ENCODE data around the gene NAPG. TPM values are rescaled to one million over a fixed set of nuclear protein-coding genes. Genes with fewer than 3 reads are reported as not detected.
"Not testable (repeated sequence)": the region's sequence is repeated elsewhere in the genome, so short reads cannot be mapped to it uniquely, and the experiment has no call there.

NAPG gene
- total RNA-seq, 4 donors from 2014 or later = 13.8 to 29.6 (median 19.5) TPM

DNA sequence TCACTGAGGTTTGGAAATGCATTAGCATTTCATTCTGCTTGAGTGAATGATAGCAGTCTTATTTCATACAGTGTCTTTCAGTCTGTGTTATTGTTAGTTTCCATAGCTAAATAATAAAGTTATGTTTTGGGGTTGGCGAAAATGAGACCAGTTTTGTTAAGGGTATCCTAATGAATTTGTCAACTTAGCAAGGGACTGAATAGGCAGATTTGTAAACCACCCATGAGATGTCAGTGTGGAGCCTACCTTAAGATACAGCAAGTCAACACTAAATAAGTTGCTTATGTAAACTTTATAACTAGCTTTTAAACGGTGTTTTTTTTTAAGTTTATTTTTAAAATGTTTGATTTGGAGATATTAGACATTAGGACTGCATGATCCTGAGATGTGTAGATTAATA, 11.9 kb downstream of the NAPG start:
- Histone ChIP-seq H3K36me3 (peaks cover 6 to 42% of the 10 kb centered on the region in 2 donors), H3K4me1 (no peaks in the 10 kb centered on the region), H3K27me3 (no peaks in the 10 kb centered on the region), H3K27ac (no peak overlapping the region), H3K4me3 (no peak overlapping the region), H3K9me3 (no peaks in the 10 kb centered on the region)
- in situ Hi-C loops (cut with MboI; ENCODE audit: low sequenced_read_pairs in 4 of 4) = loop anchor here in 1 of 4 donors (25.0 kb wide), 1 partner anchor 725 kb away; no protein-coding TSS in a partner anchor
- ATAC-seq = no peak
- DNase-seq = no peak
- no peak for TF ChIP-seq POLR2A (IDR thresholded peaks at IDR 0.05)
- intact Hi-C loops (cut with DNase I; ENCODE audit: low total_unique reads) = loop anchor here (10.0 kb wide), 1 partner anchor 1317 kb away; the partner anchor contains the start of gene CHMP1B

DNA sequence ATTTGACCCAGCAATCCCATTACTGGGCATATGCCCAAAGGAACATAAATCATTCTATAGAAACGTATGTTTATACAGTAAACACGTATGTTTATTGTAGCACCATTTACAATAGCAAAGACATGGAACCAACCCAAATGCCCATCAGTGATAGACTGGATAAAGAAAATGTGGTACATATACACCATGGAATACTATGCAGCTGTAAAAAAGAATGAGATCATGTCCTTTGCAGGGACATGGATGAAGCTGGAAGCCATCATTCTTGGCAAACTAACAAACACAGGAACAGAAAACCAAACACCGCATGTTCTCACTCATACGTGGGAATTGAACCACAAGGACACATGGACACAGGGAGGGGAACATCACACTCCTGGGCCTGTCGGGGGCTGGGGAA, 13.3 kb downstream of the NAPG start:
- not testable (repeated sequence) for H3K4me1 ChIP-seq, H3K9me3 ChIP-seq, ATAC-seq, H3K27ac ChIP-seq, H3K27me3 ChIP-seq, DNase-seq, H3K4me3 ChIP-seq
- intact Hi-C loops (cut with DNase I; ENCODE audit: low total_unique reads) = loop anchor here (10.0 kb wide), 1 partner anchor 1316 kb away; the partner anchor contains the start of gene CHMP1B
- H3K36me3 ChIP-seq = peaks cover 6 to 51% of the 10 kb centered on the region in 2 donors
- in situ Hi-C loops (cut with MboI; ENCODE audit: low sequenced_read_pairs in 4 of 4) = loop anchor here in 1 of 4 donors (25.0 kb wide), 1 partner anchor 727 kb away; no protein-coding TSS in a partner anchor

DNA sequence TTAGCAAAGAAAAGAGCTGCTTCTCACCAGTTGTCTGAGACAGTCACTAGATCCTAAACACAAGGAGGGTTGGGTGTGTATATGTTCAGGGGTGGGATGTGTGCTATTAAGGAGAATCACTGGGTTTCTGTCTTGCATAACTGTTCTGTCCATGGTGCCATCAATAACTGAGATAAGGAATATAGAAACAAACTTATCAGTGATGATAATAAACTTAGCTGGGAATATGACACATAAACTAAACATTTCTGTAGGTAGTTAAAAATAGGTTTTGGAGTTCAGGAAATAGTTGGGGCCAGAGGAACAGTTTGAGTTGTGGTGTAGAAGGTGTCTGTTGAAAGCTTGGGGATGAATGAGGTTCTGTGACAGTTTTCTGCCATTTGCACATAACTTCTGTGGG, 17.4 kb downstream of the NAPG start:
- Histone ChIP-seq H3K27me3 (no peaks in the 10 kb centered on the region), H3K4me3 (no peak overlapping the region), H3K36me3 (peaks cover 6 to 73% of the 10 kb centered on the region in 2 donors), H3K27ac (no peak overlapping the region), H3K4me1 (no peaks in the 10 kb centered on the region), H3K9me3 (no peaks in the 10 kb centered on the region)
- TF ChIP-seq POLR2A (IDR thresholded peaks at IDR 0.05) = no peak
- TF ChIP-seq, protein P1, sequence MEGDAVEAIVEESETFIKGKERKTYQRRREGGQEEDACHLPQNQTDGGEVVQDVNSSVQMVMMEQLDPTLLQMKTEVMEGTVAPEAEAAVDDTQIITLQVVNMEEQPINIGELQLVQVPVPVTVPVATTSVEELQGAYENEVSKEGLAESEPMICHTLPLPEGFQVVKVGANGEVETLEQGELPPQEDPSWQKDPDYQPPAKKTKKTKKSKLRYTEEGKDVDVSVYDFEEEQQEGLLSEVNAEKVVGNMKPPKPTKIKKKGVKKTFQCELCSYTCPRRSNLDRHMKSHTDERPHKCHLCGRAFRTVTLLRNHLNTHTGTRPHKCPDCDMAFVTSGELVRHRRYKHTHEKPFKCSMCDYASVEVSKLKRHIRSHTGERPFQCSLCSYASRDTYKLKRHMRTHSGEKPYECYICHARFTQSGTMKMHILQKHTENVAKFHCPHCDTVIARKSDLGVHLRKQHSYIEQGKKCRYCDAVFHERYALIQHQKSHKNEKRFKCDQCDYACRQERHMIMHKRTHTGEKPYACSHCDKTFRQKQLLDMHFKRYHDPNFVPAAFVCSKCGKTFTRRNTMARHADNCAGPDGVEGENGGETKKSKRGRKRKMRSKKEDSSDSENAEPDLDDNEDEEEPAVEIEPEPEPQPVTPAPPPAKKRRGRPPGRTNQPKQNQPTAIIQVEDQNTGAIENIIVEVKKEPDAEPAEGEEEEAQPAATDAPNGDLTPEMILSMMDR (IDR thresholded peaks at IDR 0.05 in 4 of 5, conservative IDR thresholded peaks at IDR 0.05 in 1 of 5) = no peak
- DNase-seq (no peak), ATAC-seq (no peak)
- intact Hi-C loops (cut with DNase I; ENCODE audit: low total_unique reads) (no loop called here), in situ Hi-C loops (cut with MboI; ENCODE audit: low sequenced_read_pairs in 4 of 4) (loop anchor here in 1 of 4 donors (25.0 kb wide), 1 partner anchor 731 kb away; no protein-coding TSS in a partner anchor)

DNA sequence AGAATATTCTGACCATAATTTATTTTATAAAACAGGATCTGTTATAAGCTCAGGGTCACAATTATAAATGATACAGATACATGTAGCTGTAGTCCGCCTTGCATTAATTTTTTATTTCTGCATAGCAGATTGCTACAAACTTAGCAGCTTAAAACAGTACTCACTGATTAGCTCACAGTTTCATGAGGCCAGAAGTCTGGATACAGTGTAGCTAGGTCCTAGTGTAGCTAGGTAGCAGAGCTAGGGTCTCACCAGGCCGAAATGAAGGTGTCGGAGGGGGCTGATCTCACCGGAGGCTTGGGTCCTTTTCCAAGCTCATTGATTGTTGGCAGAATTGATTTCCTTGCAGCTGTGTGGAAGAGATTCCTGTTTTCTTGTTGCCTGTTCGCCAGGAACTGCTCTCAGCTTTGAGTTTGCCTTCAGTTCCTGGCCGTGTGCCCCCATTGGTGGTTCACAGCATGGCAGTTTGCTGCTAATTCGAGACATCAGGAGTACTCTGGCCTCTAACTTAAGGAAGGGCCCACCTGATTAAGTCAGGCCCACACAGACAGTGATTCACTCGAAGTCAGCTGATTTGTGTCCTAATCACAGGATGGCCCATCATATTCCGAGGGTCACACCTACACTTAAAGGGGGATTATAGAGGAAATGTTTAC, 18.4 kb downstream of the NAPG start:
- intact Hi-C loops (cut with DNase I; ENCODE audit: low total_unique reads) (no loop called here), in situ Hi-C loops (cut with MboI; ENCODE audit: low sequenced_read_pairs in 4 of 4) (loop anchor here in 1 of 4 donors (25.0 kb wide), 1 partner anchor 732 kb away; no protein-coding TSS in a partner anchor)
- TF ChIP-seq, protein P1 (IDR thresholded peaks at IDR 0.05 in 4 of 5, conservative IDR thresholded peaks at IDR 0.05 in 1 of 5) = no peak
- no peak for TF ChIP-seq POLR2A (IDR thresholded peaks at IDR 0.05)
- DNase-seq = no peak
- ATAC-seq = no peak
- H3K4me1 ChIP-seq = no peaks in the 10 kb centered on the region
- no peaks in the 10 kb centered on the region for H3K9me3 ChIP-seq
- no peaks in the 10 kb centered on the region for H3K27me3 ChIP-seq
- no peak overlapping the region for H3K4me3 ChIP-seq
- peaks cover 6 to 76% of the 10 kb centered on the region in 2 donors for H3K36me3 ChIP-seq
- no peak overlapping the region for H3K27ac ChIP-seq

DNA sequence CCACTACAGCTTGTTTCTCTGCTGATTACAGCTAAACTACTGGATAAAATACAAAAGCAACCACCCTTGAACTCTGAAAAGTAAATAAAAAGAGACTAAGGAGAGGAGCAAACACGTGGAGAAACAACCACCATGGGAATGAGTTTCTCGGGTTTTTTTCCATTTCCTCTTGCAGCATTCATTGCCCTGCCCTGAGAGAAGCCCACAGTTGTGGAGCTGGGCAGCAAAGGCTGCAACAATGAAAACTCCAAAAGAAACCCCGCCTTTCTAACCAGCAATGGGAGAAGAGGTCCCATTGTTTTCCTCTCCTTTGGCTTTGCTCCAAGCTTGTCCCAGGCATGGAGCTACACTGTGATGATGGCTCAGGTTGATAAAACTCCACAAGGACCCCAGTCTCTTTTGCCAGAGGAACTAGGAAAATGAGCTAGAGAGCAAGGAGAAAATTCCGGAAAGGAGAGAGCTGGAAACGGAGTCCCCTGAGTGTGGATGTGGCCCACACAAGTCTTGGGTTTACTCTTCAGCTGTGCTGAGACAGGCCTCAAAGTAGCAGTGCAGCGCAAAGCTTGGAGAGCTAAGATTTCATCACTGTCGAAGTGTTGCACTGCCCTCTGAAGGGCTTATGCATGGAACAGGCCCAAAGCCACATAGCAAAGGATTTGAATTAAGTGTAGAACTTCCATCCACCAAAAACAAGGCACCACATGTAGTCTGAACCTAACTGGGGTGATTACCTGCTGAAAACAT, 20.9 kb downstream of the NAPG start:
- peaks cover 0 to 76% of the 10 kb centered on the region in 2 donors for H3K36me3 ChIP-seq

More for the DNA sequence above, 20.9 kb downstream of the NAPG start:
- Histone ChIP-seq H3K4me1 (no peaks in the 10 kb centered on the region), H3K4me3 (no peak overlapping the region), H3K27me3 (no peaks in the 10 kb centered on the region), H3K9me3 (no peaks in the 10 kb centered on the region), H3K27ac (no peak overlapping the region)
- ATAC-seq (no peak), DNase-seq (no peak)
- in situ Hi-C loops (cut with MboI; ENCODE audit: low sequenced_read_pairs in 4 of 4) (loop anchor here in 1 of 4 donors (25.0 kb wide), 1 partner anchor 734 kb away; no protein-coding TSS in a partner anchor), intact Hi-C loops (cut with DNase I; ENCODE audit: low total_unique reads) (no loop called here)
- no peak for TF ChIP-seq POLR2A (IDR thresholded peaks at IDR 0.05)
- TF ChIP-seq, protein P1 (IDR thresholded peaks at IDR 0.05 in 4 of 5, conservative IDR thresholded peaks at IDR 0.05 in 1 of 5) = no peak
